ENCODE data around the gene THBD.

DNA sequence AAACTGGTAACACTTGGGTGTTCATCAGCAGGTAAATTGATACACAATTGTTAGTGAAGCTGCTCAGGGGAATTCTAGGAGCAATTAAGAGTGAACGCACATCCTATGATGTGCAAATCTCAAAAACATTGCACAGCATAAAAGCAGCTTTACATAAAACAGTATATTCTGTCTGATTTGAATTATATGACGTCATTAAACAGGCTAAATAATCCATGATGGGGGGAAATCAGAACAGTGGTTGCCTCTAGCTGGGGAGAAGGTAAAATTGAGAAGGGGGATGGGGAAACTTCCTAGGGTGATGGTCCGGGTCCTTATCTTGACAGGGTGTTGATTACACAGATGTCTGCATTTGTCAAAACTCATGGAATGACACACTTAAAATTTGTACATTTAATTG is 17.3 kb upstream of the THBD start:
- TF ChIP-seq CTCF (IDR thresholded peaks at IDR 0.05; ENCODE audit: insufficient read depth, low read length) = no peak
- no peak for TF ChIP-seq POLR2AphosphoS5 (IDR thresholded peaks at IDR 0.05; ENCODE audit: low read depth)
- TF ChIP-seq, protein P1, sequence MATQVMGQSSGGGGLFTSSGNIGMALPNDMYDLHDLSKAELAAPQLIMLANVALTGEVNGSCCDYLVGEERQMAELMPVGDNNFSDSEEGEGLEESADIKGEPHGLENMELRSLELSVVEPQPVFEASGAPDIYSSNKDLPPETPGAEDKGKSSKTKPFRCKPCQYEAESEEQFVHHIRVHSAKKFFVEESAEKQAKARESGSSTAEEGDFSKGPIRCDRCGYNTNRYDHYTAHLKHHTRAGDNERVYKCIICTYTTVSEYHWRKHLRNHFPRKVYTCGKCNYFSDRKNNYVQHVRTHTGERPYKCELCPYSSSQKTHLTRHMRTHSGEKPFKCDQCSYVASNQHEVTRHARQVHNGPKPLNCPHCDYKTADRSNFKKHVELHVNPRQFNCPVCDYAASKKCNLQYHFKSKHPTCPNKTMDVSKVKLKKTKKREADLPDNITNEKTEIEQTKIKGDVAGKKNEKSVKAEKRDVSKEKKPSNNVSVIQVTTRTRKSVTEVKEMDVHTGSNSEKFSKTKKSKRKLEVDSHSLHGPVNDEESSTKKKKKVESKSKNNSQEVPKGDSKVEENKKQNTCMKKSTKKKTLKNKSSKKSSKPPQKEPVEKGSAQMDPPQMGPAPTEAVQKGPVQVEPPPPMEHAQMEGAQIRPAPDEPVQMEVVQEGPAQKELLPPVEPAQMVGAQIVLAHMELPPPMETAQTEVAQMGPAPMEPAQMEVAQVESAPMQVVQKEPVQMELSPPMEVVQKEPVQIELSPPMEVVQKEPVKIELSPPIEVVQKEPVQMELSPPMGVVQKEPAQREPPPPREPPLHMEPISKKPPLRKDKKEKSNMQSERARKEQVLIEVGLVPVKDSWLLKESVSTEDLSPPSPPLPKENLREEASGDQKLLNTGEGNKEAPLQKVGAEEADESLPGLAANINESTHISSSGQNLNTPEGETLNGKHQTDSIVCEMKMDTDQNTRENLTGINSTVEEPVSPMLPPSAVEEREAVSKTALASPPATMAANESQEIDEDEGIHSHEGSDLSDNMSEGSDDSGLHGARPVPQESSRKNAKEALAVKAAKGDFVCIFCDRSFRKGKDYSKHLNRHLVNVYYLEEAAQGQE (IDR thresholded peaks at IDR 0.05; ENCODE audit: insufficient replicate concordance, low read depth) = no peak

Data from HL-60 (cell line).